ENCODE data around the gene FOXK1.

Gene FOXK1

DNA sequence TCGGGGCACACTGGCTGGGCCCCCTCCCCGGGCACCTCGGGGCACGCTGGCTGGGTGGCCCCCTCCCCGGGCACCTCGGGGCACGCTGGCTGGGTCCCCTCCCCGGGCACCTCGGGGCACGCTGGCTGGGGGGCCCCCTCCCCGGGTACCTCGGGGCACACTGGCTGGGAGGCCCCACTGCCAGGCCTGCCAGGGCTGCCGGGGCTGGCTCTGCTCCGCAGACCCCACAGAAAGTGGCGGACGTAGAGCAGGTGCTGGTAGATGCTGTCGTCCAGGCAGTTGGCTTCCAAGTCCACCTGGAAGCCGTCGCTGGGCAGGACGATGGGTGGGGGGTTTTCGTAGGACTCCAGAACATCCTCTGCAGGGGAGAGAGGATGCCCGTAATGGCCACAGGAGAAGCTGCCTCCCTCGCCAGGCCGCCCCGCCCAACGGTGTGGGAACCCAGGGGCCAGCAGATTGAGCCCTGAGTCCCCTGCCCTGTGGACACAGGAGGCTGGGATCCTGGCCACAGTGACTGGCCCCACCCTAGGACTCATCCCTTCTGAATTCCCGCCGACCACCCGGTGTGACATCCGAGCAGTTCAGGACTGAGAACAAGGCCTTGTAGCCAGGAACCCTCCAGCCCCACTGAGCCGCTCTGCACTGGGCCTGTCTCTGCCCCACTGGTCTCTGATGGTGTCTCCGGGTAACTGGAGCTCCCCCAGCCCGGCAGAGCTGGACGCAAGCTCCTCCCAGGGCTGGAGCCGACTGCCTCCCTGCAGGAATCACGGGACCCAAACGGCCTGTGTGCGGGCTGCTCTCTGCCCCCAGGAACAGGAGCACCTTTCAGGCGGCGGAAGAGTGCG, 121.5 kb downstream of the FOXK1 start:
- TF ChIP-seq, protein P1, sequence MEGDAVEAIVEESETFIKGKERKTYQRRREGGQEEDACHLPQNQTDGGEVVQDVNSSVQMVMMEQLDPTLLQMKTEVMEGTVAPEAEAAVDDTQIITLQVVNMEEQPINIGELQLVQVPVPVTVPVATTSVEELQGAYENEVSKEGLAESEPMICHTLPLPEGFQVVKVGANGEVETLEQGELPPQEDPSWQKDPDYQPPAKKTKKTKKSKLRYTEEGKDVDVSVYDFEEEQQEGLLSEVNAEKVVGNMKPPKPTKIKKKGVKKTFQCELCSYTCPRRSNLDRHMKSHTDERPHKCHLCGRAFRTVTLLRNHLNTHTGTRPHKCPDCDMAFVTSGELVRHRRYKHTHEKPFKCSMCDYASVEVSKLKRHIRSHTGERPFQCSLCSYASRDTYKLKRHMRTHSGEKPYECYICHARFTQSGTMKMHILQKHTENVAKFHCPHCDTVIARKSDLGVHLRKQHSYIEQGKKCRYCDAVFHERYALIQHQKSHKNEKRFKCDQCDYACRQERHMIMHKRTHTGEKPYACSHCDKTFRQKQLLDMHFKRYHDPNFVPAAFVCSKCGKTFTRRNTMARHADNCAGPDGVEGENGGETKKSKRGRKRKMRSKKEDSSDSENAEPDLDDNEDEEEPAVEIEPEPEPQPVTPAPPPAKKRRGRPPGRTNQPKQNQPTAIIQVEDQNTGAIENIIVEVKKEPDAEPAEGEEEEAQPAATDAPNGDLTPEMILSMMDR (IDR thresholded peaks at IDR 0.05), result no peak

DNA sequence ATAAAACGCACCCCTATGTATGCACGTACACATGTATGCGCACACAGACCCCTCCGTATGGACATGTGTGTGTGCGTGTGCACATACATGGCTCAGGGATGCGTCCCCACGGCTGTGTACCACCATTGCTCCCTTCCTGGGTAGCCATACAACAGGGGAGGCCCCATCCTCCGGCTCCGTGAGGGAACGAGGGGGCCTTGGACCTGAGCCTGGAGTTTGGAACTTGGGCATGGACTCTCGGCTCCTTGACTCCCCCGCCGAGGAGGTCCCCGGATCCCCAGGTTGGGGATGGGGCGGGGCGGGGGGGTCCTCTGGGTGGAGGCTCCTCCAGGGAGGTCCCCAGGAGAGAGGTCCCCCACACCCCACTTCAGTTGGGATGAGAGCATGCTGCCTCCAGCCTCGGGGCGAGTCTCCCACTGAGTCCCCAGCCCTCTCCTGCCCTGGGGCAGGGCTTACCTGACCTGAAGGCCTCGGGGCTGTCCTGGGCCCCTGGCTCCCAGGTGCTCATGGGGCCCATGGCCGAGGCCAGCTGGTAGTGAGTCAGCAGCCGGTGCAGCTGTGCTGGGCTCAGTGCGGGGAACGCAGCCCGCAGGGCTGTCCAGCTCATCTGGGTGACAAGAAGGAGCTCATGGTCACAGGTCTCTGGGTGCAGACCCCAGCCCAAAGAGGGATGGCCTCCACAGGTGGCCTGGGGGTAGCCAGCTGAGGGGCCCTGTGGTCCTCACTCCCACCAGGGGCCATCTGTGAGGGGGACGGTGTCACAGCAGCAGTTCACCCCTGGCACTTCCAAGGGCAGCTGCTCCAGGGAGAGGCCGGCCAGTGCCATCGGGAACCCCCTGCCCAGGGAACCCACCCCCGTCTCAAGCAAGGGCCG, 123.3 kb downstream of the FOXK1 start:
- TF ChIP-seq, protein P1 (IDR thresholded peaks at IDR 0.05), result no peak

DNA sequence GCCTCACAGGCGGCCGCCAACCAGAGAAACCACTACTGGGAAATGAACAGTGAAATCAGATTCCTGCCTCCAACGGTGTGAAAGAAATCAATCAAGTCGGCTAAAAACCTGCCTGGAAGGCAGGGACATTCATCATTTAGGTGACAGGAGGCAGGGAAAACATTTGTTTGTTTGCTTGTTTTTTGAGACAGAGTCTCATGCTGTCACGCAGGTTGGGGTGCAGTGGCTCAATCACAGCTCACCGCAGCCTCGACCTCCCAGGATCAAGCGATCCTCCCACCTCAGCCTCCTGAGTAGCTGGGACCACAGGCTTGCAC, 123.8 kb downstream of the FOXK1 start:
- TF ChIP-seq, protein P1 (IDR thresholded peaks at IDR 0.05), result no peak

DNA sequence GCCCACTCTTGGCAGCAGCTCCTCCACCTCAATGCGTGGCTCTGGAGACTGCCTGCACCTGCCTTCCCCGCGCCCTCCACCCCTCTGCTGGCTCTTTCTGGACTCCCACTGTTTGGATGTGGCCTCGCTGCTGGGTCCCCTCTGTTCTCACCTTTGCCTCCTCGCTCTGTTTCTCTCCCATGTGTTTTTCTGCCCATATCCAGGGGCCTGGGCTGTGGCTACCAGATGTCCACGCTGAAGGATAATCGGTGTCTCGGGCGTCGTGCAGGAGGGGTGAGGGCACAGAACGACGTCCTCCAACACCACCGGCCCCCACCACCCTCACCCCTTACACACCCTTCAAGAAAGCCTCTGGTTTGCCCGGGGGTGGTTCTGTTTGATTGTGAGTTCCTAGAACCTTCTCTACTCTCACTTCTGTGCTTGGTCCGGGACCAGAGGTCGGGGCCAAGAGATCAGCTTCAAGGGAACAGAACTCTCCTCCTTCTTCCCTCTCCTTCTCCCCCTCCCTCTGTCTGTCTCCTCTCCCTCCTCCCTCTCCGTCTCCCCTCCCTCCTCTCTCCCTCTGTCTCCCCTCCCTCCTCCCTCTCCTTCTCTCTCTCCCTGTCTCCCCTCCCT, 125.0 kb downstream of the FOXK1 start:
- TF ChIP-seq, protein P1 (IDR thresholded peaks at IDR 0.05), result no peak

DNA sequence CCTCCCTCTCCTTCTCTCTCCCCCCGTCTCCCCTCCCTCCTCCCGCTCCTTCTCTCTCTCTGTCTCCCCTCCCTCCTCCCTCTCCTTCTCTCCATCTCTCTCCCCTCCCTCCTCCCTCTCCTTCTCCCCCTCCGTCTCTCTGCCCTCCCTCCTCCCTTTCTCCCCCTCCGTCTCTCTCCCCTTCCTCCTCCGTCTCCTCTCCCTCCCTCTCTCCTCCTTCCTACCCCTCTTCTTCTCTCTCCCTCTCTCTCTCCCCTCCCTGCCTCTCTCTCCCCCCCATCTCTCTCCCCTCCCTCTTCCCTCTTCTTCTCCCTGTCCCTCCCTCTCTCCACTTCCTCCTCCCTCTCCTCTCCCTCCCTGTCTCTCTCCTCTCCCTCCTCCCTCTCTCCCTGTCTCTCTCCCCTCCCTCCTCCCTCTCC, 125.5 kb downstream of the FOXK1 start:
- TF ChIP-seq, protein P1 (IDR thresholded peaks at IDR 0.05), result no peak

DNA sequence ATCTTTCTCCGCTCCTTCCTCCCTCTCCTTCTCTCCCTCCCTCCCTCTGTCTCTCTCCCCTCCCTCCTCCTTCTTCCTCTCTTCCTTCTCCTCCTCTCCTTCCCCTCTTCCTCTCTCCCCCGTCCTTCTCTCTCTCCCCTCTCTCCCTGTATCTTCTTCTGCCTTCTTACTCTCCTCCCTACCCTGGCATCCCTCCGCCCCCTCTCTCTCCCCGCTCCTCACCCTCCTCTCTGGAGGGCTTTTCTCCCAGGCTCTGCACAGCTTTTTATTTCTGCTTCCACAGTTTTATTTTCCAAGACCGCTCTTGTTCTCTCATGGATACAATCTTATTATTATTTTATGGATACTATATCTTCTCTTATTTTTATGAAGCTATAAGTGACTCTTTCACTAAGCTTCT, 125.9 kb downstream of the FOXK1 start:
- TF ChIP-seq, protein P1 (IDR thresholded peaks at IDR 0.05), result no peak

DNA sequence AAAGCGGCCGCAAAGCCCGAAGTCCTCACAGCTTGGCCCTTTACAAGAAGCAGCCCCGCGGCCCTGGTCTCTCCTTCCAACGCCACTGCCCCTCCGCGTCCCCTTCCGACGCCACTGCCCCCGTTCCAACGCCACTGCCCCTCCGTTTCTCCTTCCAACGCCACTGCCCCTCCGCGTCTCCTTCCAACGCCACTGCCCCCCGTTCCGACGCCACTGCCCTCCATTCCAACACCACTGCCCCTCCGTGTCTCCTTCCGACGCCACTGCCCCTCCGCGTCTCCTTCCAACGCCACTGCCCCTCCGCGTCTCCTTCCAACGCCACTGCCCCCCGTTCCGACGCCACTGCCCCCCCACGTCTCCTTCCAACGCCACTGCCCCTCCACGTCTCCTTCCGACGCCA, 126.5 kb downstream of the FOXK1 start:
- TF ChIP-seq, protein P1 (IDR thresholded peaks at IDR 0.05), result no peak

Measured in LNCAP (cell line).